NB4 (cell line): ENCODE data around the gene SMC3.
A peak's percentile ranks its signal among the peaks of the same experiment; 100 is the strongest.
"Not testable (repeated sequence)": the region's sequence is repeated elsewhere in the genome, so short reads cannot be mapped to it uniquely, and the experiment has no call there.

Experiments
- DNase-seq: peaks from one replicate; pipeline ENCODE4 v3.0.0; 2010; ENCODE audit warnings: low read depth
- H3K4me3 ChIP-seq: one replicate; pipeline ENCODE4 v1.5.1; 2011; ENCODE audit warnings: mild to moderate bottlenecking, low read depth, low read length, moderate library complexity
- CTCF ChIP-seq: IDR thresholded peaks from one replicate; pipeline ENCODE4 v1.5.1; 2012; ENCODE audit warnings: low read depth, low read length
- MAX ChIP-seq: IDR thresholded peaks from 2 replicates; pipeline ENCODE4 v1.6.1; 2011; ENCODE audit warnings: low read depth, low read length
- MYC ChIP-seq: IDR thresholded peaks from 2 replicates; pipeline ENCODE4 v1.6.1; 2011; ENCODE audit warnings: low read depth, low read length
- POLR2A ChIP-seq: IDR thresholded peaks from 2 replicates; pipeline ENCODE4 v1.6.1; 2011; ENCODE audit warnings: mild to moderate bottlenecking; ENCODE audit not compliant: insufficient read length; ENCODE audit errors: extremely low read depth

SMC3 gene

DNA sequence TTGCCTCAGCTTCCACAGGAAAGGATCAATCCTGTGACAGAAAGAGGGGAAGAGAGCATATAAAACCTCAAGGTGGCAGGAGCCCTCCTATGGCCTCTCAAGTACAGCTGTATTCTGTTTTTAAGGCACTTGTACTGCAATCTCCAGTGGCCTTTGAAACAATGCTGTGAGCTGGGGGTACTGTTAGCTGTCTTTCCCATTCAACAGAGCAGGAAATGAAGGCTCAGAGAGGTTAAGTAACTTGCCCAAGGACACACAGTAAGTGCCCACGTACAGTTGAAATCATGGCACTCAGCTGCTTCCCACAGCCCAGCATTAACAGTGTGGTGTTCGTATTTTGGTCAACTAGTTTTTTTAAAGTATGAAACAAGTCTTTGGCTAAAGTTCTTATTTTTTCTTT is 35.8 kb upstream of the SMC3 start:
- H3K4me3 ChIP-seq, result no peak overlapping the region
- no peak for DNase-seq
- TF ChIP-seq MYC (no peak), CTCF (no peak), POLR2A (no peak), MAX (no peak)

DNA sequence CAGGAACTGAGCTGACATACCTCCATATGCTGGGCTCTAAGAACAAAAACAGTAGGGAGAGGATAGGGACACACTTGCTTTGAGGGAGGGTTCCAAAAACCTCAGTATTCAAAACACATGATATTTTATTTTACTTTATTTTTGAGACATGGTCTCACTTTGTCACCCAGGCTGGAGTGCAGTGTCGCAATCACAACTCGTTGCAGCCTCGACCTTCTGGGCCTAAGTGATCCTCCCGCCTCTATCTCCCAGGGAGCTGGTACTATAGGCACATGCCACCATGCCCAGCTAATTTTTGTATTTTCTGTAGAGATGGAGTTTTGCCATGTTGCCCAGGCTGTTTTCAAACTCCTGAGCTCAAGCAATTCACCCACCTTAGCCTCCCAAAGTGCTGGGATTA is 34.9 kb upstream of the SMC3 start:
- DNase-seq, result peak; percentile 66
- H3K4me3 ChIP-seq, result not testable (repeated sequence)

DNA sequence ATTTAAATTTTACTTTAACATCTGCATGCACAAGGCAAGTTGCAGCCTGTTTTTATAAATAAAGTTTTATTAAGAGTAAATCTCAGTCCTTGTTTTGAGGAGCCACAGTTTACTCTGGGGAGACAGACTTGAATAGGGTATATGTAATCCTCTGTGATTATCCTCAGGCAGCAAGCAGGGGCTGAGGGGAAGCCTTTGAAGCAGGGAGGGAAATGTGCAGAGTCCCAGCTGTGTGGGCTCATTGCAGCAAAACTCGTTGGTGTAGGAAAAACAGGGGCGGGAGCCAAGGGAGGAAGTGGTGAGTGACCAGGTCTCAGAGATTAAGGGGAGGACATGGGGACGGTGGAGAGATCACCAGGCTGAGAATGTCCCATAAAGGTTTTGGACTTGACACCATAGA is 34.3 kb upstream of the SMC3 start:
- H3K4me3 ChIP-seq, result no peak overlapping the region
- DNase-seq, result peak; percentile 84
- TF ChIP-seq MAX, result peak; percentile 12; the same call in 1 of the 2 replicates
- no peak for TF ChIP-seq CTCF
- TF ChIP-seq MYC, result peak; percentile 23; the same call in 1 of the 2 replicates

- DNase-seq, result peak; percentile 31
- H3K4me3 ChIP-seq, result no peak overlapping the region
- no peak for TF ChIP-seq POLR2A
Observed at GRCh38 chr10:110534571-110534970, 32.9 kb upstream of the SMC3 start.

- TF ChIP-seq MAX, result no peak; the same call in 1 of the 2 replicates
- peak; percentile 43; the same call in 1 of the 2 replicates for TF ChIP-seq MYC
- peak; percentile 32 for TF ChIP-seq CTCF
- no peak for TF ChIP-seq POLR2A
- peak; percentile 97 for DNase-seq
- no peak overlapping the region for H3K4me3 ChIP-seq
Observed at GRCh38 chr10:110535958-110536891, 31.3 kb upstream of the SMC3 start.

DNA sequence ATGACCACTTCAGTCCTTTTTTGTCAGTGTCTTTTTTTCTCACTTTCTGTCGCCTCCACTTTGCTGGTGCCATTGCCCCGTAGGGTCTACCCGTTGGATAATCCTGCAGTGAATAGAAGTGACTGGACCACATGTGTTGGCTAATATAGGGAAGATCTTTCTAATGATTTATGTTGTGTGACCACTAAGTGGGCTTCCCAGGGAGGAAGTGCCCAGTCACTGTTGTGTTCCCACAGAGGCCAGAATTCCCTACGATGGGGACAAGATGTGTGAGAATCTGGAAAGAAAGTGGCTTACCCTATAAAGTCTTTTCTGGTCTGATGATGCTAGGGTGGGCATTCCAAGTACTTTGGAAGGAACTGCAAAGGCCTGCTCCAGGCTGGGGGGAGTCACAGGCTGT is 28.4 kb upstream of the SMC3 start:
- DNase-seq, result no peak
- no peak overlapping the region for H3K4me3 ChIP-seq
- TF ChIP-seq POLR2A, result no peak
- no peak for TF ChIP-seq CTCF
- TF ChIP-seq MAX, result no peak
- TF ChIP-seq MYC, result no peak

DNA sequence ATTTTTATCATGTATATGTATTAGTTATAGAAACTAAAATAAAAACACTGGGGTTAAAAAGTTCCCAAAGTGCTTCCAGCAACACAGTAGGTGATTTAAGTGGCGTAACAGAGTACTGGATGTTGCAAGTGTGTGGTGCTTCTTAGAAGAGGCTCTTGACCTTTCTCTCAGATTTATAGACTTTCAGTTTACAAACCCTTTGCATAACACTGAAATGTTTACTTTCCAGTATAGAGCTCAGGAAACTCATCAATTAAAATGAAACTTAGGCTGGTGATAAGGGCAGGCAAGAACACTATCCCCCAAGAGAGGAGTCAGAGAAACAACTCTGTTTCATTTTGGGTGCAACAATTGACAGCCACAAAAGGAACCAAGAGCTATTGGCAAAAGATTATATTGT is 27.5 kb upstream of the SMC3 start:
- H3K4me3 ChIP-seq, result no peak overlapping the region
- TF ChIP-seq CTCF, result no peak
- TF ChIP-seq MYC, result no peak
- no peak for TF ChIP-seq MAX
- TF ChIP-seq POLR2A, result no peak
- no peak for DNase-seq
